GM19455 (cell line): ENCODE results near the gene ATM.
"Not testable (repeated sequence)": the region's sequence is repeated elsewhere in the genome, so short reads cannot be mapped to it uniquely, and the experiment has no call there.

Source experiments
- ATAC-seq: cut with Tn5 transposase; IDR thresholded peaks from one replicate; pipeline ENCODE4 v1.9.1; 2021; ENCODE audit not compliant: unreplicated experiment

Gene ATM

DNA sequence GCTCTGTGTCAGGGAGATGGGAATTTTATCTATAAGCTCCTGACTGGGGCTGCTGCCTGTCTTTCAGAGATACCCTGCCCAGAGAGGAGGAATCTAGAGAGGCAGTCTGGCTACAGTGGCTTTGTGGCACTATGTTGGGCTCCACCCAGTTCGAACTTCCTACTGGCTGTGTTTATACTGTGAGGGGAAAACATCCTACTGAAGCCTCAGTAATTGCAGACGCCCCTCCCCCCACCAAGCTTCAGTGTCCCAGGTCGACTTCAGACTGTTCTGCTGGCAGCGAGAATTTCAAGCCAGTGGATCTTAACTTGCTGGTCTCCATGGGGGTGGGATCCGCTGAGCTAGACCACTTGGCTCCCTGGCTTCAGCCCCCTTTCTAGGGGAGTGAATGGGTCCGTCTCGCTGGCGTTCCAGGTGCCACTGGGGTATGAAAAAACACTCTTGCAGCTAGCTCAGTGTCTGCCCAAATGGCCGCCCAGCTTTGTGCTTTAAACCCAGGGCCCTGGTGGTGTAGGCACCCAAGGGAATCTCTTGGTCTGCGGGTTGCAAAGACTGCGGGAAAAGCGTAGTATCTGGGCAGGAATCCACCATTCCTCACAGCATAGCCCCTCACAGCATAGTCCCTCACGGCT is 54.2 kb downstream of the ATM start:
- not testable (repeated sequence) for ATAC-seq

DNA sequence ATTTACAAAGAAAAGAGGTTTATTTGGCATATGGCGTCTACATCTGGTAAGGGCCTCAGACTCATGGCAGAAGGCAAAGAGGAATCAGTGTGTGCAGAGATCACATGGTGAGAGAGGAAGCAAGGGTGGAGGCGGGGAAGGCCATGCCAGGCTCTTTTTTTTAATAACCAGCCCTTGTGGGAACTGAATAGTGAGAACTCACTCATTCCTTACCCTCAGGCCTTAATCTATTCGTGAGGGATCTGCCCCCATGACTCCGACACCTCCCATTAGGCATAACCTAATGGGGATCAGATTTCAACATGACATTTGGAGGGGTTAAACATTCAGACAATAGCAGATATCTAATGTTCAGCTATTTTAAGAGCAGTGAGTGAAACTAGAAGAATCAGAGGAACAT is 55.7 kb downstream of the ATM start:
- ATAC-seq = no peak

DNA sequence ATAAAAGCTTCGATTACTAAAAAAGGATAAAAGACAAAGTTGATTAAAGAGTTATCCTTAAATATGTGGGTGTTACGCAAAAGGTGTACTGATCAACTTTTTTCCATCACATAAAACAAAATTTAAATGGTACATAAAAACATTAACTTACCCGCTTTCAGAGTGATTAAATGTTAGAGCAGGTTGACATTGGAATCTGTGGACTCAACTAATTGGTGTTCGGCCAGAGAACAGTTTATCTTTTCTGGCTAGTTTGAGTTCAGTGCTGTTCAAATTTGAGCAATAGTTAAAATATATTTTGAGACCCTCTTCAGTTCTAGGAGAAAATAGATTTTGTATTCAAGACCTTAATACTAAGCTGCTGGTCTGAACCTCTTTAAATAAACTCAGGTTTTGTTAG is 56.1 kb downstream of the ATM start:
- no peak for ATAC-seq

DNA sequence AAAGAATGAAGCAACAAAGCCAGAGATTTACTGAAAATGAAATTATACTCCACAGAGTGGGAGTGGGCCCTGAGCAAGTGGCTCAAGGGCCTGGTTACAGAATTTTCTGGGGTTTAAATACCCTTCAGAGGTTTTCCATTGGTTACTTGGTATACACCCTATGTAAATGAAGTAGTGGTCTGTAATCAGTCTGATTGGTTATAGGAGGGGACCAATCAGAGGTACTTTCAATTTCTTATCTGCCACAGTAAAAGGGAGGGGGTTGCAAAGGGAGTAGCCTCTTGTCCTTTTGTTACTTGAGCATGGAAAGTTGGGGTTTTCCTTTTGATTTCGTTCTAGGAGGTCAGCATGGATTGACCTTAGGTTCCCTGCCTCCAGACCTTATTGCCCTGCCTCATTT is 63.5 kb downstream of the ATM start:
- ATAC-seq = no peak

DNA sequence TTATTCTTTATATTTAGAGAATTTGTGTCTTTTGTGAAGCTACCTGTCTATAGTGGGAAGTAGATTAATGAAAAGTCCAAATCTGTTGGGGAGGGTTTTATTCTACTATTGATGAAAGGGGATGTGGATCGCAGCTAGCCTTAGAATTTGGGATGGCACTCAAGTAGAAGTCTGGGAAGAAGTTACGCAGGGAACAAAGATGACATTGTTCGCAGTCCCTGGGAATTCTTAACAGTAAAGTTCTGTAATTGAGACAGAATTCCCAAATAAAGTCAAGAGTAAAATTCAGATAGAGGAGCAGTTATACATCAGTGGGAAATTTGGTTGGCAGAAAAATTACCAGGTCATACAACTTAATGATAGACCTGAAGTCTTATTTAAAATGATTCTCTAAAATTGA is 64.1 kb downstream of the ATM start:
- no peak for ATAC-seq

DNA sequence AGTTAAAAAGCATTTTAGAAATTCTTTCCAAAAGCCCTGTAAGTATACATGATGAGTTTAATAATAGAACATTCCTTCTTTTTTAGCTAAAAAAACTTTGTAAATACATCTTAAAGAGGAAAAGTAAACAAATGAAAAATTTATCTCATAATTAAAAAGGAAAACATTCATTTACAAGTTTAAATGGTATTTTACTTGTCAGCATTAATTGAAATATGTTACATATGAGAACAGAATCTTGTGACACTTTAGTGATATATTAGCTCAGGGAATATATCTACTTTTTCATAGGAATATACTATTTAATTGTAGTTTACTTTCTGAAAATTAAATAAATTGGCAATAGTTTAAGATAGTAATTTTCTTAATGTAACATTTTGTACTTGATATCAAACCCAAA is 66.2 kb downstream of the ATM start:
- not testable (repeated sequence) for ATAC-seq

DNA sequence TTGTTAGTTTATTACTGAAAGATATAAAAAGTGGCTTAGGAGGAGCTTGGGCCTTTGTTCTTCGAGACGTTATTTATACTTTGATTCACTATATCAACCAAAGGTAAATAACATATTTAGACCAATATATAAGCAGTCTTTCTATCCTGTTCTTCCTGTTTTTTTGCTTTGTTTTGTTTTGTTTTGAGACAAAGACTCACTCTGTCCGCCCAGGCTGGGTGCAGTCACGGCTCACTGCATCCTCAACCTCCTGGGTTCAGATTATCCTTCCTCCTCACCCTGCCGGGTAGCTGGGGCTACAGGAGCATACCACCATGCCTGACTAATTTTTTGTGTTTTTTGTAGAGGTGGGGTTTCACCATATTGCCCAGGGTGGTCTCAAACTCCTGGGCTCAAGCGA is 66.8 kb downstream of the ATM start:
- ATAC-seq = no peak

DNA sequence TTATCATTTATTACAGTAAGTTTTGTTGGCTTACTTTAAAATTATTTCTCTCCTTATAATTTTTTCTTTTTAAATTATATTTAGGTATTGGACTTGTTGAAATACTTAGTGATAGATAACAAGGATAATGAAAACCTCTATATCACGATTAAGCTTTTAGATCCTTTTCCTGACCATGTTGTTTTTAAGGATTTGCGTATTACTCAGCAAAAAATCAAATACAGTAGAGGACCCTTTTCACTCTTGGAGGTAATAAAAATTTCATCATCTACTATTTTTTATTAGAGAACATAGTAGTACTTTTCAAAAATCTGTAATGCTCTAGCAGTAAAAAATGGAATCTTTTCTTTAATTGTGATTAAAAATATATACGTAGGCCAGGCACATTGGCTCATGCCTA is 70.4 kb downstream of the ATM start:
- ATAC-seq = no peak

DNA sequence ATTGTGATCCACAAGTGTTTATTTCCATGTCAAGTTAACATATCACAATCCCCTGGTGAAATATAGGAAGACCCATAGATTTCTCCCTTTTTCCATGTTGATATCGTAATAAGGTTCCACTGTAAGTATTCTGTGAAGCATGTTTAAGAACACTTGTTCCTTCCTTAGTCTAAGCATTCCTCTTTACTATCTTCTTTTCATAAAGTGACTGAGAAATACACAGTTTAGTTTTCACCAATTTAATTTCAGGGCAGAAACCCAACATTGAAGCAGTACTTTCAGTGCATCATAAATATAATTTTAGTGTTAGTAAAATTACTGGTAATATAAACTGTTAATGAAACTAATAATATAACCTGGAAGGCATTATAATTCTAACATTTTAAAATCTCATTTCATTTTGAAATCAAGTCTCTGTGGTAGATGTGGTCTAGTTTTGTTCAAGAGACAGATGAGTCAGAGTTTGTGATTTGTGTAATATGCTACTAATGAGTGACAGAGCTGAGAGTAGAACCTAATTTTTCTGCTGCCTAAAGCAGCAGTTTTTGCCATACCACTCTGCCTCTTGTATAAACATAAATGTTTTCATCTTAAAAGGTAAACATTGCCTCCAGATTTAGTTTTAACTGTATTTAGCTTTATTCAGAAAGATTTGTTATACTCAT is 79.4 kb downstream of the ATM start:
- peak; percentile 73 for ATAC-seq

DNA sequence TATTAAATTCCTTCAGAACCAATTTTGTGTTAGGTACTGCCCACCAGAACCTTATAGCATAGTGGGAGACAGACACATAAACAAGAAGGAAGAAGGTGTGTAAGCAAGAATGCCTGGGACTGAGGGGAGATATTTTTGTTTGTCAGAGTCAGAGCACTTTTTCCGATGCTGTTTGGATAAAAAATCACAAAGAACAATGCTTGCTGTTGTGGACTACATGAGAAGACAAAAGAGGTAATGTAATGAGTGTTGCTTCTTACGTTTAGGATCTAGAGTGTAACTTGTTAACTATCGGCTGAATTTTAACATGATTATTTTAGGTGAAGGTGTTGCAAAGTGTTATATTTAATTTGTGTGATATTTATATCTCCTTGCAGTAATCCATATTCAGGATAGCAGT is 84.9 kb downstream of the ATM start:
- no peak for ATAC-seq

DNA sequence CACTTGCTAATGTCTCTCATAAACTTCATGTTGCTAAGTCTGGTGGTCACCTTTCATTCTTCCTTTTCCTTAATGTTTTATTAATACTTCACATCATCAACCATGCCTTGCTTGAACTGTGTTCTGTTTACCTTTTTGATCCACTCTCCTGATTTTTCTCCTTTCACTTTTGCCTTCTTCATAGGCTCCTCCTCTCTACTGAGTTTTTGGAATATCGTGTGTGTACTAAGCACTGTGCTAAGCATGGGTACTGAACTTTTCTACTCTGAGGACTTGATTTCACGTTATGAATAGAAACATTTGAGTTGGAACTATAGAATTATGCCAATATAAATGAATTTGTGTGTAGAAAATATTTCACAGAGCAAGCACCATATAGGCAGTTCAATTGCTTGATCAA is 90.6 kb downstream of the ATM start:
- ATAC-seq = no peak

DNA sequence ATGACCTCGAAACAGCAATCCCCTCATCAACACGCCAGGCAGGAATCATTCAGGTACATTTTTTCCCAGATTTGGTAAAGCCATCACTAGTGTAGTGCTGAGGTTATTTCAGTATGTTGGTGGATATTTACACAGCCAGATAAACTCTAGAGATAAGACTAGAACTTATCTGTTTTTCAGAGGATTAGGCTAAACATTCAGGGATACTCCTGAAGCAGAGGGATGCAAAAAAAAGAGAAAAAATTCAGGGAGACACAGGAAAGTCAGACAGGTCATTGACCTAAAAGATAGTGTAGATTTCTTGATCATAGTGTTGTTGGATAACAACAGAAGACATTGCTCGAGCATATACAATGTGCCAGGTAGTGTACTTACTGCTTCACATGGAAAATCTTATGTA is 93.2 kb downstream of the ATM start:
- ATAC-seq = no peak

DNA sequence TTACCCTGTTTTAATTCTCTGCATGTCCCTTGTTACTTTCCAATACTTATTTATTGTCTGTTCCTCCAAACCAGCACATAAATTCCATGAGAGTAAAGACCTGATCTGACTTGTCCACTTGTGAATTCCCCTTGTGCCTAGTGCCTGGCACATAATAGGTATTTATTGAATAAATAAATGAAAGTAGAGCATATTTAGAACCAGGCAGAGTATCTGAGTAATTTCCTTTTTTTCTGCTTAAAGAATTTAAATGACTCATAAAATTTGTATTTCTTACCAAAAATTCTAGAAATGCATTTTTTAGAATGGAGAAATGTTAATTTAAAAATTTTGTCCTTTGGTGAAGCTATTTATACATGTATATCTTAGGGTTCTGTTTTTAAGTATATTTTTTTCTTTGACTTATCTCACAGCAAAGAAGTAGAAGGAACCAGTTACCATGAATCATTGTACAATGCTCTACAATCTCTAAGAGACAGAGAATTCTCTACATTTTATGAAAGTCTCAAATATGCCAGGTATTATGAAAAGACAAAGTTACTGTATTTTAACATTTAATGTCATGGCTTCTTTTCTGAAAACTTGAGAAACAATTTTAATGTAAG is 96.8 kb downstream of the ATM start:
- no peak for ATAC-seq

DNA sequence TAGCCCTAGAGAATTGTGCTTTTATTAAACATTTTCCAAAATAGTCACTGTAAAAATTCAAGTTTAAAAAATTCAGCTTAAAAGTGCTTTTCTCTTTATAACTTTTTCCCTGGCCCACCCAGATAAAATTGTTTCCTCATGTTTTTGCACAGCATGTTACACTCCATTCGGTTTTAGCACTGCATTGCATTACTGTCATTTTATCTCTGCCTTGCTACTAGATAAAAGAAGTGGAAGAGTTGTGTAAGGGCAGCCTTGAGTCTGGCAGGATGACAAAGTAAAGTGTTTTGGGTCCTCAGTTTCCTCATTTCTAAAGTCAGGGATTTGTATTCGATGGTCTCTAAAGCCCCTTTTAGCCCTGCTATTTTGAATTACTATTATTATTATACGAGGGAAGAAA is 99.8 kb downstream of the ATM start:
- ATAC-seq = no peak

DNA sequence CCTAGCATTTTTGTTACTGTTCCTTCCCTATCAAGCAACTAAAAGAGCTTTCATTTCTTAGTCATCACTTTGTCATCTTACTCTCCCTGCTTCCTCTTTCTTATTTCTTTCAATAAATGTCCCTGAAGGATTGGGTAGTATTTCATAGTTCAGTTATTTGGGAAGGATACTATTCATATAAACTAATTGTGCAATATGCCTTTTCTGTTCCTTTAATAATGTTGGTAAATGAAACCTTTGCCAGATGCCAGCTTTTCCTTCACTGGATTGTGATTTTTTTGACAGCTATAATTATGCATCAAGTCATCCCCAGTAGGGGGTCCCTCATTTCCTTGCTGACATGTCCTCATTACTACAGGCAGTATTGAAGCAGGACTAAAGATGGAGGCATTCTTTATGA is 101.7 kb downstream of the ATM start:
- ATAC-seq = no peak

DNA sequence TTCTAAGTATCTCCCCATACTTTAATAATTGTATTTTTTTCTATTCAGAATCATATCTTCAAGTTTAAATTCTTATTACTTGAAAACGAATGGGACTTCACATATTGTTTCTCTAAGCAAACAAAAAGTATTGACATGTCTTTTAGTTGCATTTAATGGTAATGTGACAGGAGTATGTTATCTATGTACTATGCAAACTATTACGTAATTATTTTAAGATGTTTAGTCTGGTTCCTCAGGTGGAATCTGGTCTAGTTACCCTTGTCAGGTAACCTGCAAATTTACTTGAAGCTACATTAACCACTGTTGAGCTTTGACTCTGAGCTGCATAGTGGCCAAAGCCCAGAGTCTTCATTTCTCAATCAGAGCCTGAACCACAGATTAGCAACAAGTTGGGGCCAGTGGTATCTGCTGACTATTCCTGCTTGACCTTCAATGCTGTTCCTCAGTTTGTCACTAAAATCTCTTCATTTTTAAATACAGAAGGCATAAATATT is 110.6 kb downstream of the ATM start:
- no peak for ATAC-seq

DNA sequence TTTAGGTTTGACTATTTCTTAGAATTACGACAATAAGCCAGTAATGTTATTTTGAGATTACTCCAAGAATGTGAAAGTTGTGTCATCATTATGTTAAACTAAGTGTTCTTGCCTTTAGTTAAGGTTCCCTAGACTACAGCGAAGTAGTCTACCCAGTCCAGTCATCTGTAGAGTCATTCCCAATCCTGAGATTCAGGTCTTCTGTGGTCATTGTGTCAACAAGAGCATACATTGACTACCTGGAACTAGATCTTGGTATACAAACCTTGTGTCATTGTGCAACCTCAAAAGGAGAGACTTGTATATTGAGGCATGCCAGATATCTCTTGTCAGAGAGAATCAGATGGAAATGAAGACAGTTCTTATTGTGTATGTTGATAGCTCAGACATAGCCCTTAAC is 115.9 kb downstream of the ATM start:
- no peak for ATAC-seq

DNA sequence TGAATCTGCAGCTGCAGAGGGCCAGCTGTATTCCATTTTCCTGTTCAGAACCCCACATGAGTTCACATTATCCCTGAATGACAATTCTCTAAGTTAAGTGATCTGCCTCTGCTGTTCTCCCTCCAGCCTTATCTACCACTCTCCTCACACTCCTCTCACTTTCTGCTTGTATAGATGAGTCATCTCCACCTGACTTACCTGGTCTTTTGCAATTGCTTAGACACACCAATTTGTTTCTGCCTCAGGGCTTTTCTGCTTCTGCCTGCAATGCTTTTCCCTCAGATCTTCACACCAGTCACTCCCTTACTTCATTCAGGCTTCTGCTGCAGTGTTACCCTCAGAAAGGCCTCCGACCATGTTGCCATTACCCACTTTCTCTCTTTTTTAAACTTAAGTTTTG is 118.1 kb downstream of the ATM start:
- no peak for ATAC-seq

DNA sequence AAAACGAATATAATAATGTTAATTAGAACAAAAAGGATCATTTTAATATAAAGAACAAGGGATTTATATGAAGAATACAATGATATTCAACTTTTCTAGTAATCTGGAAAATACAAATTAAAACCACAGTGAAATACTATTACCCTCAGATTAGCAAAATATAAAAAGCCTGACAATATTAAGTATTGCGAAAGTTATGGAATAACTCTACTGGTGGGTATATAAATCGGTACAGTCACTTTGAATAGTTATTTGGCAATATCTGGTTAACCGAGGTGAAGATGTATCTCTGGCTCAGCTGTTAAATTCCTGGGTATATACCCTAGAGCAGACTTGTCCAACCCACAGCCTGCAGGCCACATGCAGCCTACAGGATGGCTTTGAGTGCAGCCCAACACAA is 118.8 kb downstream of the ATM start:
- ATAC-seq = no peak

DNA sequence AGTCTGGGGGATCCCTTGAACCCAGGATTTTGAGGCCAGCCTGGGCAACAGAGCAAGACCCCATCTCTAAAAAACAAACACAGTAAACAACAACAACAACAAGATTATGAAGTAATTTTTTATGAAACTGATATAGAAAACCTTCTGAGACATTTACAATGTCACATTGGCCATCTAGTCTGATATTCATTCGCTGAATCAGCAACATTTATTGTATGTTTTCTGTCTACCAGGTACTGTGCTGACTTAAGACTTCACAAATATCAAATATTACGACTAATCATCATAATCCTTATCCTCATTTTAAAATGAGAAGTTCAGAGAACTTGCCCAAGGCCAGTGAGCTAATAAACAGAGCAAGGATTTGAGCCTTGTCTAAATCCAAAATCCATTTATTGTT is 120.8 kb downstream of the ATM start:
- no peak for ATAC-seq

DNA sequence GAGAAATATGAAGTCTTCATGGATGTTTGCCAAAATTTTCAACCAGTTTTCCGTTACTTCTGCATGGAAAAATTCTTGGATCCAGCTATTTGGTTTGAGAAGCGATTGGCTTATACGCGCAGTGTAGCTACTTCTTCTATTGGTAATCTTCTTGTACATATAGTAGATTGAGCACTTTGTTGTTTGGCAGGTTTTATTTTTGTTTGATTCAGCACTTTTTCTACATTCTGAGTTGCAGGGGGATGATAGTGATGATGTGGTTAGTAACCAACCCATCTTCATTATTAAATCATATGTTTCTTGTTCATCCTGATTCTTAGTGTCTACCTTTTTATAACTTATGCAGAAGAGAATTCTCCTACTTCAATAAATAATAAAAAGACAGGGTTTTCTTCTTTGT is 122.9 kb downstream of the ATM start:
- no peak for ATAC-seq

DNA sequence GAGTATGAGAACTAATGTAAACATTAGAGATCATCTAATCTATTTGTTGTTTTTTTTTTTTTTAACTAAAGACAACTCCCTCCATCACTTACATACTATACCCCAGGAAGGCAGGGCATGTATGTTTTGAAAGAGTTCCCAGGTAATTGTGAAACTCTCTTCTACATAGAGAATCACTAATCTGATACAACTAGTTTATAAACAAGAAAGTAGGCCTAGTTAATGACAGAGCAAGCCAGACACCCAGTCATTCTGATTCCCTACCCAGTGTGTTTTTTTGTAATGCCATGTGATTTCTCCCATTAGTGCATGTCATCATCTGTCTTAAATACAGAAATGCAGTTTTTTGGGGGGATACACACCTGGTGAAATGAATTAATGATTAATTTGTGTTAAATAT is 123.6 kb downstream of the ATM start:
- ATAC-seq = no peak

DNA sequence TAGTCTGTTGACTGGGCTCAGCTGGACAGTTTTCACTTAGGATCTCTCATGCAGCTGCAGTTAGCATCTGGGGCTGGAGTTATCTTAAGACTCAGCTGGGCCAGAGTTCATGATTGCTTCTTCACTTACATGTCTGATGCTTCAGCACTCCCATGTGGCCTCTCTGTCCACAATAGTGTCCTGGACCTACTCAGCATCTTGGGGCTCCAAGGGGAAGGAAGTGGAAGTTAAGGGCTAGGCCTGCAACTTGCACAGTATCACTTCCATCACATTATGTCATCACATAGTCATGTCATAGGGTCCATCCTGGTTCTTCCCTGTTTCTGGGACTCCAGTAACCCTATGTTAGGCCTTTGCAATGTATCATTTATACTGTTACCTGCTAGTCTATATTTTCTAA is 128.6 kb downstream of the ATM start:
- no peak for ATAC-seq
